ENCODE results near the gene CLEC1B. TPM values are rescaled to one million over a fixed set of nuclear protein-coding genes. Genes with fewer than 3 reads are reported as not detected.
"Not testable (repeated sequence)": the region's sequence is repeated elsewhere in the genome, so short reads cannot be mapped to it uniquely, and the experiment has no call there.

Gene CLEC1B
- total and polyA plus RNA-seq, 3 experiments from 2014 or later, result not detected

- H3K27ac Mint-ChIP-seq, result no peak overlapping the region
- no peak overlapping the region for H3K27ac ChIP-seq (ENCODE audit: low read depth, low read length)
- H3K36me3 Mint-ChIP-seq, result peaks cover 0 to 4% (median 0%) of the 10 kb centered on the region in 3 donors
- no peaks in the 10 kb centered on the region for H3K9me3 Mint-ChIP-seq
- ChIA-PET POLR2A (no interaction called here), CTCF (no interaction called here)
- no peak for DNase-seq
- H3K27me3 ChIP-seq (ENCODE audit: insufficient read depth, low read length, poor library complexity, severe bottlenecking), result no peaks in the 10 kb centered on the region
- H3K4me3 Mint-ChIP-seq, result no peak overlapping the region
- no peaks in the 10 kb centered on the region for H3K36me3 ChIP-seq (ENCODE audit: insufficient read depth, low read length)
- H3K4me3 ChIP-seq (ENCODE audit: low read length), result no peak overlapping the region
- H3K4me1 Mint-ChIP-seq, result no peaks in the 10 kb centered on the region
- peaks cover 6 to 17% of the 10 kb centered on the region in 2 donors for H3K27me3 Mint-ChIP-seq
- no peaks in the 10 kb centered on the region for H3K9me3 ChIP-seq (ENCODE audit: low read length)
- H3K4me1 ChIP-seq (ENCODE audit: insufficient read depth, low read length), result no peaks in the 10 kb centered on the region
Observed at GRCh38 chr12:10027311-10027710, 28.4 kb upstream of the CLEC1B start.

- DNase-seq; H3K4me3 ChIP-seq (ENCODE audit: low read length); POLR2A ChIA-PET; H3K4me3 Mint-ChIP-seq; H3K27ac ChIP-seq (ENCODE audit: low read depth, low read length); H3K4me1 Mint-ChIP-seq; H3K36me3 Mint-ChIP-seq; H3K9me3 ChIP-seq (ENCODE audit: low read length); H3K27me3 ChIP-seq (ENCODE audit: insufficient read depth, low read length, poor library complexity, severe bottlenecking); H3K27ac Mint-ChIP-seq; CTCF ChIA-PET; H3K36me3 ChIP-seq (ENCODE audit: insufficient read depth, low read length); H3K9me3 Mint-ChIP-seq; H3K4me1 ChIP-seq (ENCODE audit: insufficient read depth, low read length): not testable (repeated sequence)
- H3K27me3 Mint-ChIP-seq, result peaks cover 6 to 12% of the 10 kb centered on the region in 2 donors
Observed at GRCh38 chr12:10026666-10027065, 27.7 kb upstream of the CLEC1B start.

- Histone ChIP-seq H3K36me3 (ENCODE audit: insufficient read depth, low read length) (no peaks in the 10 kb centered on the region), H3K4me3 (ENCODE audit: low read length) (no peak overlapping the region), H3K27me3 (ENCODE audit: insufficient read depth, low read length, poor library complexity, severe bottlenecking) (no peaks in the 10 kb centered on the region), H3K27ac (ENCODE audit: low read depth, low read length) (no peak overlapping the region), H3K9me3 (ENCODE audit: low read length) (no peaks in the 10 kb centered on the region), H3K4me1 (ENCODE audit: insufficient read depth, low read length) (no peaks in the 10 kb centered on the region)
- Mint-ChIP-seq H3K36me3 (peaks cover 0 to 8% (median 0%) of the 10 kb centered on the region in 3 donors), H3K27me3 (peaks cover 6 to 15% of the 10 kb centered on the region in 2 donors), H3K9me3 (no peaks in the 10 kb centered on the region), H3K4me3 (no peak overlapping the region), H3K4me1 (no peaks in the 10 kb centered on the region), H3K27ac (no peak overlapping the region)
- DNase-seq, result no peak
- POLR2A ChIA-PET, result no interaction called here
- CTCF ChIA-PET, result no interaction called here
Observed at GRCh38 chr12:10025236-10025635, 26.3 kb upstream of the CLEC1B start.

GRCh38 chr12:10021342-10021741 is 22.4 kb upstream of the CLEC1B start:
- H3K27ac Mint-ChIP-seq, result no peak overlapping the region
- Histone ChIP-seq H3K9me3 (ENCODE audit: low read length) (no peaks in the 10 kb centered on the region), H3K4me3 (ENCODE audit: low read length) (no peak overlapping the region), H3K27ac (ENCODE audit: low read depth, low read length) (no peak overlapping the region), H3K4me1 (ENCODE audit: insufficient read depth, low read length) (no peaks in the 10 kb centered on the region), H3K27me3 (ENCODE audit: insufficient read depth, low read length, poor library complexity, severe bottlenecking) (no peaks in the 10 kb centered on the region), H3K36me3 (ENCODE audit: insufficient read depth, low read length) (no peaks in the 10 kb centered on the region)
- CTCF ChIA-PET, result no interaction called here
- peaks cover 0 to 2% (median 0%) of the 10 kb centered on the region in 5 donors for H3K9me3 Mint-ChIP-seq
- no peak for DNase-seq
- H3K27me3 Mint-ChIP-seq, result peaks cover 6 to 30% of the 10 kb centered on the region in 2 donors
- H3K36me3 Mint-ChIP-seq, result peaks cover 0 to 8% (median 0%) of the 10 kb centered on the region in 3 donors
- POLR2A ChIA-PET, result no interaction called here
- no peaks in the 10 kb centered on the region for H3K4me1 Mint-ChIP-seq
- H3K4me3 Mint-ChIP-seq, result no peak overlapping the region

GRCh38 chr12:10018386-10018785 is 19.5 kb upstream of the CLEC1B start:
- no peaks in the 10 kb centered on the region for H3K4me1 Mint-ChIP-seq
- no peak overlapping the region for H3K27ac ChIP-seq (ENCODE audit: low read depth, low read length)

GRCh38 chr12:10016881-10017280 is 18.0 kb upstream of the CLEC1B start:
- Mint-ChIP-seq H3K27me3 (peaks cover 3 to 47% of the 10 kb centered on the region in 2 donors), H3K9me3 (peaks cover 0 to 2% (median 0%) of the 10 kb centered on the region in 5 donors), H3K36me3 (peaks cover 0 to 4% (median 0%) of the 10 kb centered on the region in 3 donors), H3K4me3 (no peak overlapping the region), H3K27ac (no peak overlapping the region), H3K4me1 (no peaks in the 10 kb centered on the region)
- ChIA-PET CTCF (no interaction called here), POLR2A (no interaction called here)
- DNase-seq, result no peak
- Histone ChIP-seq H3K27me3 (ENCODE audit: insufficient read depth, low read length, poor library complexity, severe bottlenecking) (no peaks in the 10 kb centered on the region), H3K4me3 (ENCODE audit: low read length) (no peak overlapping the region), H3K4me1 (ENCODE audit: insufficient read depth, low read length) (no peaks in the 10 kb centered on the region), H3K36me3 (ENCODE audit: insufficient read depth, low read length) (no peaks in the 10 kb centered on the region), H3K9me3 (ENCODE audit: low read length) (no peaks in the 10 kb centered on the region), H3K27ac (ENCODE audit: low read depth, low read length) (no peak overlapping the region)

More at GRCh38 chr12:10018386-10018785, 19.5 kb upstream of the CLEC1B start:
- peaks cover 0 to 2% (median 0%) of the 10 kb centered on the region in 5 donors for H3K9me3 Mint-ChIP-seq
- H3K36me3 Mint-ChIP-seq, result peaks cover 0 to 4% (median 0%) of the 10 kb centered on the region in 3 donors
- no peak overlapping the region for H3K27ac Mint-ChIP-seq
- no peaks in the 10 kb centered on the region for H3K27me3 ChIP-seq (ENCODE audit: insufficient read depth, low read length, poor library complexity, severe bottlenecking)
- no peaks in the 10 kb centered on the region for H3K9me3 ChIP-seq (ENCODE audit: low read length)
- no peak overlapping the region for H3K4me3 Mint-ChIP-seq
- peaks cover 3 to 35% of the 10 kb centered on the region in 2 donors for H3K27me3 Mint-ChIP-seq
- no peaks in the 10 kb centered on the region for H3K4me1 ChIP-seq (ENCODE audit: insufficient read depth, low read length)
- ChIA-PET CTCF (no interaction called here), POLR2A (no interaction called here)
- no peak for DNase-seq
- H3K36me3 ChIP-seq (ENCODE audit: insufficient read depth, low read length), result no peaks in the 10 kb centered on the region
- H3K4me3 ChIP-seq (ENCODE audit: low read length), result no peak overlapping the region

- no peak overlapping the region for H3K4me3 ChIP-seq (ENCODE audit: low read length)
- Mint-ChIP-seq H3K4me1 (no peaks in the 10 kb centered on the region), H3K27ac (no peak overlapping the region), H3K36me3 (no peaks in the 10 kb centered on the region), H3K27me3 (peaks cover 3 to 46% of the 10 kb centered on the region in 2 donors), H3K9me3 (peaks cover 0 to 2% (median 0%) of the 10 kb centered on the region in 5 donors), H3K4me3 (no peak overlapping the region)
- no peaks in the 10 kb centered on the region for H3K36me3 ChIP-seq (ENCODE audit: insufficient read depth, low read length)
- H3K4me1 ChIP-seq (ENCODE audit: insufficient read depth, low read length), result no peaks in the 10 kb centered on the region
- DNase-seq, result no peak
- no peaks in the 10 kb centered on the region for H3K27me3 ChIP-seq (ENCODE audit: insufficient read depth, low read length, poor library complexity, severe bottlenecking)
- no peaks in the 10 kb centered on the region for H3K9me3 ChIP-seq (ENCODE audit: low read length)
- CTCF ChIA-PET, result no interaction called here
- no peak overlapping the region for H3K27ac ChIP-seq (ENCODE audit: low read depth, low read length)
- POLR2A ChIA-PET, result no interaction called here
Observed at GRCh38 chr12:10015450-10015849, 16.5 kb upstream of the CLEC1B start.

GRCh38 chr12:10012630-10013330 is 13.9 kb upstream of the CLEC1B start:
- DNase-seq, result no peak
- H3K27me3 Mint-ChIP-seq, result peaks cover 3 to 52% of the 10 kb centered on the region in 2 donors
- no peak overlapping the region for H3K27ac Mint-ChIP-seq
- ChIA-PET CTCF (no interaction called here), POLR2A (no interaction called here)
- no peak overlapping the region for H3K4me3 ChIP-seq (ENCODE audit: low read length)
- no peaks in the 10 kb centered on the region for H3K36me3 ChIP-seq (ENCODE audit: insufficient read depth, low read length)
- H3K9me3 ChIP-seq (ENCODE audit: low read length), result no peaks in the 10 kb centered on the region
- no peaks in the 10 kb centered on the region for H3K27me3 ChIP-seq (ENCODE audit: insufficient read depth, low read length, poor library complexity, severe bottlenecking)
- no peaks in the 10 kb centered on the region for H3K36me3 Mint-ChIP-seq
- H3K4me1 ChIP-seq (ENCODE audit: insufficient read depth, low read length), result no peaks in the 10 kb centered on the region
- no peaks in the 10 kb centered on the region for H3K4me1 Mint-ChIP-seq
- no peak overlapping the region for H3K4me3 Mint-ChIP-seq
- H3K9me3 Mint-ChIP-seq, result peaks cover 0 to 2% (median 0%) of the 10 kb centered on the region in 5 donors
- H3K27ac ChIP-seq (ENCODE audit: low read depth, low read length), result no peak overlapping the region

All from CD8-positive, alpha-beta memory T cell (primary cell).